Uterus (tissue), 4 donors: Measurements from ENCODE around the gene TRAF1. TPM values are rescaled to one million over a fixed set of nuclear protein-coding genes. Genes with fewer than 3 reads are reported as not detected.

Experiments
- DNase-seq, 2 donors: peaks; one replicate each; pipeline ENCODE4 v3.0.0-alpha.2; 2019 to 2020
- H3K27ac ChIP-seq, 2 donors: fragments of 200-600 bp; sonication (generic); 1 replicate in 1 of 2; 2 replicates in 1 of 2; pipeline ENCODE4 v1.5.1; 2016 to 2018
- H3K27me3 ChIP-seq, 2 donors: fragments of 200-600 bp; sonication (generic); one replicate each; pipeline ENCODE4 v1.5.1; 2018 to 2019; ENCODE audit warnings: control low read depth in 1 of 2
- H3K36me3 ChIP-seq, 2 donors: fragments of 200-600 bp; sonication (generic); one replicate each; pipeline ENCODE4 v1.5.1; 2019; ENCODE audit warnings: control low read depth in 1 of 2
- H3K4me1 ChIP-seq, 2 donors: fragments of 200-600 bp; sonication (generic); one replicate each; pipeline ENCODE4 v1.5.1; 2018 to 2019; ENCODE audit warnings: control low read depth in 1 of 2
- H3K4me3 ChIP-seq, 2 donors: fragments of 200-600 bp; sonication (generic); 1 replicate in 1 of 2; 2 replicates in 1 of 2; pipeline ENCODE4 v1.5.1; 2018 to 2019; ENCODE audit warnings: mild to moderate bottlenecking in 1 of 2
- H3K9me3 ChIP-seq, 2 donors: fragments of 200-600 bp; sonication (generic); one replicate each; pipeline ENCODE4 v1.5.1; 2019; ENCODE audit warnings: control low read depth in 1 of 2
- POLR2A ChIP-seq, 2 donors: fragments of 450-650 bp; IDR thresholded peaks; one replicate each; pipeline ENCODE4 v1.6.1; 2016; ENCODE audit warnings: antibody characterized with exemption in 2 of 2, mild to moderate bottlenecking in 1 of 2, moderate library complexity in 1 of 2
- intact Hi-C: fragments of 100-400 bp; cut with DNase I; formaldehyde crosslinking; loops from one replicate; pipeline ENCODE4 v1.15.1; 2023; ENCODE audit warnings: low total_unique reads
- total RNA-seq, 4 donors: library from RNA; depleted of rRNA in 3 of 4; stranded (reverse); fragments of >200 nt in 3 of 4; gene quantifications; one replicate each; pipeline versions ENCODE4 v1.1.0 to v1.2.4, GENCODE V29; 2014 to 2023
- TF ChIP-seq, protein P1 (sequence below), 4 experiments: fragments of 200-600 bp in 2 of 4; fragments of 450-650 bp in 2 of 4; sonication (generic) in 2 of 4; IDR thresholded peaks; one replicate each; pipeline ENCODE4 v1.5.1; 2016 to 2019; ENCODE audit warnings: antibody characterized with exemption in 4 of 4, mild to moderate bottlenecking in 2 of 4, moderate library complexity in 1 of 4
- donor health status: DM: yes; HTN: yes; CAD: no.

Gene TRAF1
- total RNA-seq, 4 donors from 2014 or later = 0.51 to 8.7 (median 2.6) TPM

DNA sequence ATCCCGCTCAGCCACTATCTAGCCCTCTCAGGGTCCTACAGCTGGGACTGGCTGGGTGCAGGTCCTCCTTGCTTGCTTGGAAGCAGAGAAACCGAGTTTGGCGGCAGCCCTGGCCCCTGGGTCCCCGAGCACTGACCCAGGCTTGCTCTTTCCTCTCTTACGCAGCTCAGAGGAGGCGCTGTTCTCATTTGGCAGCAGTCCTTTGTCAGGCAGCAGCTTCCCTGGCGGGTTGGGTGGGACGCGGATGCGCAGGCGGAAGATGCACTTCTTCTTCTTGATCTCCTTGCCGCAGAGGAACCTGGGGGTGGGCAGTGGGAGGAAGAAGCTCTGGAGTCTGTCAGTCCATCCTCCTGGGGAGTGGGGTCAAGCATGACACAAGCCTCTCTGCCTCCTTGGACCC lies 64.1 kb downstream of the TRAF1 start:
- H3K27ac ChIP-seq = no peak overlapping the region
- intact Hi-C loops = no loop called here
- no peaks in the 10 kb centered on the region for H3K4me1 ChIP-seq
- no peak for DNase-seq
- no peaks in the 10 kb centered on the region for H3K36me3 ChIP-seq
- no peaks in the 10 kb centered on the region for H3K9me3 ChIP-seq
- TF ChIP-seq, protein P1, sequence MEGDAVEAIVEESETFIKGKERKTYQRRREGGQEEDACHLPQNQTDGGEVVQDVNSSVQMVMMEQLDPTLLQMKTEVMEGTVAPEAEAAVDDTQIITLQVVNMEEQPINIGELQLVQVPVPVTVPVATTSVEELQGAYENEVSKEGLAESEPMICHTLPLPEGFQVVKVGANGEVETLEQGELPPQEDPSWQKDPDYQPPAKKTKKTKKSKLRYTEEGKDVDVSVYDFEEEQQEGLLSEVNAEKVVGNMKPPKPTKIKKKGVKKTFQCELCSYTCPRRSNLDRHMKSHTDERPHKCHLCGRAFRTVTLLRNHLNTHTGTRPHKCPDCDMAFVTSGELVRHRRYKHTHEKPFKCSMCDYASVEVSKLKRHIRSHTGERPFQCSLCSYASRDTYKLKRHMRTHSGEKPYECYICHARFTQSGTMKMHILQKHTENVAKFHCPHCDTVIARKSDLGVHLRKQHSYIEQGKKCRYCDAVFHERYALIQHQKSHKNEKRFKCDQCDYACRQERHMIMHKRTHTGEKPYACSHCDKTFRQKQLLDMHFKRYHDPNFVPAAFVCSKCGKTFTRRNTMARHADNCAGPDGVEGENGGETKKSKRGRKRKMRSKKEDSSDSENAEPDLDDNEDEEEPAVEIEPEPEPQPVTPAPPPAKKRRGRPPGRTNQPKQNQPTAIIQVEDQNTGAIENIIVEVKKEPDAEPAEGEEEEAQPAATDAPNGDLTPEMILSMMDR (IDR thresholded peaks at IDR 0.05) = no peak
- TF ChIP-seq POLR2A (IDR thresholded peaks at IDR 0.05) = no peak
- H3K27me3 ChIP-seq = no peaks in the 10 kb centered on the region
- H3K4me3 ChIP-seq = no peak overlapping the region

DNA sequence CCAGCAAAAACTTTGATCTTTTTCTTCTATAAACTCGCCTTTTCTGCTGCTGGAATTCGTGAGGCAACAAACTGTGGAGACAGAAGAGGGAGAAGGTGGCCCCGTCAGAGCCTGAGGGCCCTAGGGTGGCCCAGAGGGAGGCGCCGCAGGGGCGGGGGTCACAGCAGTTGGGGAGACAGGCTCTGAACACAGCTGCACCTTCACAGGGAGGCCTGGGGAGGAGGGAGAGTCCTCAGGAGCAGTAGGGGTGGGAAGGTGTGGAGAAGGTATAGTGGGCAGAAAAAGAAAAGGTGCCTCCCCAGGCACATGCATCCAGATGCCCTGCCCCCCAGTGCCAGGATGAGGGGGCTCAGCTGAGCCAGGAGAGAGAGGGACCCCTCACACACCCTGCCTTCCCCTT lies 64.7 kb downstream of the TRAF1 start:
- H3K4me3 ChIP-seq = no peak overlapping the region
- H3K4me1 ChIP-seq = no peaks in the 10 kb centered on the region
- DNase-seq = no peak
- TF ChIP-seq, protein P1 (IDR thresholded peaks at IDR 0.05) = no peak
- no peak for TF ChIP-seq POLR2A (IDR thresholded peaks at IDR 0.05)
- H3K9me3 ChIP-seq = no peaks in the 10 kb centered on the region
- H3K27me3 ChIP-seq = no peaks in the 10 kb centered on the region
- no peaks in the 10 kb centered on the region for H3K36me3 ChIP-seq
- no peak overlapping the region for H3K27ac ChIP-seq
- intact Hi-C loops = no loop called here

DNA sequence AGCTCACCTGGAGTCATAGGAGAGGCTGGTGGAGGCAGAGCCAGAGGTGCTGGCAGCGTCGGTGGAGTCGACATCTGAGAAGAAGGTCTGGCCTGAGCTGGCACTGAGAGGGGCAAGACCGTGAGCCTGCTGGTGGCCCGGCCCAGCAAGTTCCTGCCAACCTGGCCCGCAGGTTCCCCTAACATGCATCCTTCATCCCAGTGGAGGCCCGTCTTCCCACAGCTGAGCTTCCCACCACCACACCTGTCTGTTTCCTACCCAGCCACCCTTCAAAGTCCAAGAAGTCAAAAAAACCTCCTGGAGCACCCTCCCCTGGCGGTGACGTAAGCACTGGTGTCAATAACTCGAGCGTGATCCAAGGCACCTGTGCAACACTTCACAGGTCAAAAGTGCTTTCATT lies 66.5 kb downstream of the TRAF1 start:
- intact Hi-C loops = no loop called here
- no peak for TF ChIP-seq POLR2A (IDR thresholded peaks at IDR 0.05)
- TF ChIP-seq, protein P1 (IDR thresholded peaks at IDR 0.05) = no peak
- H3K27me3 ChIP-seq = no peaks in the 10 kb centered on the region
- no peak for DNase-seq
- no peak overlapping the region for H3K4me3 ChIP-seq
- no peaks in the 10 kb centered on the region for H3K4me1 ChIP-seq
- no peak overlapping the region for H3K27ac ChIP-seq
- H3K9me3 ChIP-seq = no peaks in the 10 kb centered on the region
- no peaks in the 10 kb centered on the region for H3K36me3 ChIP-seq

DNA sequence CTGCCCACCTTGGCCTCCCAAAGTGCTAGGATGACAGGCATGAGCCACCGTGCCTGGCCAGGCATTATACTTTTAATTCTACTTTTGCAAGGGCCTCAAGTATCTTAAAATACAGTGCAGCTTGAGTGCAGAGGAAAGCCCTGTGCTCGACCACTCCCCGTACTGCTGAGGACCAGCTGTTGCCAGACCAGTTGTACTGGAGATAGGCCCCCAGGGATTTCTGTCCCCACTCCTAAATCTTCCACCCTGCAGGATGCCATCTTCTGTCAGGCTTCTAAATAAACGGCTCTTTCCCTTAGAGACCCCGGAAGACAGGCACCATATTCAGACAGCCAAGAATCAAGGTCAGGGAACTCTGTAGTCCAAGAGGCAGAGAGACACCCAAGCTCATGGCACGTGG lies 67.2 kb downstream of the TRAF1 start:
- Histone ChIP-seq H3K4me3 (no peak overlapping the region), H3K27me3 (no peaks in the 10 kb centered on the region), H3K4me1 (no peaks in the 10 kb centered on the region), H3K27ac (no peak overlapping the region), H3K9me3 (no peaks in the 10 kb centered on the region), H3K36me3 (no peaks in the 10 kb centered on the region)
- TF ChIP-seq POLR2A (IDR thresholded peaks at IDR 0.05) = no peak
- TF ChIP-seq, protein P1 (IDR thresholded peaks at IDR 0.05) = no peak
- no peak for DNase-seq
- intact Hi-C loops = no loop called here

DNA sequence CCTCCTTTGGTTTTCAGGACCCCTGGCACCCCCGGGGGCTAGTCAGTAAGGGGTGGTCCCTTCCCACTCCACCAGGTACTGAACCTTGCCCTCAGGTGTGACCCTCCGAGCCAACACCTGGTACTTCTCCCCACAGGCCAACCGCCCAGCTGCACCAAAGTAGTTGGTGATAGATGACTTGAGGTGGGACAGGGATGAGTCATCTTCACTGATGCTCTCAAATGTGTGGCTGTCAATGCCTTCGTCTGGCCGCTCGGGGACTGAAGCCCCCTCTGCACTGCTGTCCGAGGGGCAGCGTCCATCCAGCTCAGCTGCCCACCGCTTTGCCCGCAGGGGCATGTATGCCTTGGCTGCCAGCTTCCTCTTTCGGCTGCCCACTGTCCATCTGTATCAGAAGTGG lies 68.7 kb downstream of the TRAF1 start:
- Histone ChIP-seq H3K4me3 (no peak overlapping the region), H3K9me3 (no peaks in the 10 kb centered on the region), H3K27me3 (no peaks in the 10 kb centered on the region), H3K4me1 (no peaks in the 10 kb centered on the region), H3K36me3 (no peaks in the 10 kb centered on the region), H3K27ac (no peak overlapping the region)
- no peak for TF ChIP-seq POLR2A (IDR thresholded peaks at IDR 0.05)
- TF ChIP-seq, protein P1 (IDR thresholded peaks at IDR 0.05) = no peak
- intact Hi-C loops = no loop called here
- no peak for DNase-seq
